DMS153 (cell line): ENCODE measurements around the gene ZNFX1.

Source experiments
- DNase-seq: peaks from one replicate; lab custom pipeline; 2025; lab: John Stamatoyannopoulos, UW

The ZNFX1 gene

DNA sequence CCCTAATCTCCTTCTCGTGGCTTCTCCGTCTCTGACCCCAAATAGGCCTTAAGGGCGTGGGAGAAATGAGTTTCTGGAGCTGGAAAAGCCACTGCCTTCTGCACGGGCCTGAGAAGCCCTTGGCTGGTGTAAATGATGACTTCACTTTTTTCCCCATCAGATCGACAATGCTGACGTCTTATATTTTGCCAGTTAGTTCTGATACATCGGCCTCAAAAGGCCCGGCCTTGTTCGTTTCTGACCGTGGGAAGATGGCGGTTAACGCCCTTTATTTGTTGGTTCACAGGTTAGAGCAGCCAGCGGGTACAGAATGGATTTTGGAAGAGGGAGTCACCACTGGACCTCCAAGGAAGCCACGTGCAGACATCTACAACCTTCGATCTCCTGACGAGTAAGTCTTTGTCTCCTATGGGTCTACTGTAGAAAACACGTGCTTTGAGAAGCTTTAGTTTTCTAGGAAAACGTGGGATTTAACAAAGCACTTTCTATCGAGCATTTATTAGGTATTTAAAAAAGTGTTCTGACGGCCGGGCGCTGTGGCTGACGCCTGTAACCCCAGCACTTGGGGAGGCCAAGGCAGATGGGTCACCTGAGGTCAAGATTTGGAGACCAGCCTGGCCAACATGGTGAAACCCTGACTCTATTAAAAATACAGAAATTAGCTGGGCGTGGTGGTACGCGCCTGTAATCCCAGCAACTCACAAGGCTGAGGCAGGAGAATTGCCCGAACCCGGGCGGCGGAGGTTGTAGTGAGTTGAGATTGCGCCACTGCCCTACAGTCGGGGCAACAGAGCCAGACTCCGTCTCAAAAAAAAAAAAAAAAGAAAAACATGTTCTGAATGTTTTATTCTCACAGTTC is 1.2 kb upstream of the ZNFX1 start:
- DNase-seq, result no peak

DNA sequence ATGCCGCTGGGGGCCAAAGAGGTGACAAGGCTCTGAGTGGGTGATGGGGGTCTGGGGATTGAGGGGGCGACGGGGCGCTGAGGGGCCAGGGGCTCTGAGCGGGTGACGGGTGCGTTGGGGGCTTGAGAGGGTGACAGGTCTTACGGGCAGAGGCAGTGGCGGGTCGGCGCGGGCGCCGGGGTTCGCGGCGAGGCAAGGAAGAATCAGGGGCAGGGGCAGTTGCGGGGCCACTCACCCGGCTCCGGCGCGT is 146 bp downstream of the ZNFX1 start:
- no peak for DNase-seq

DNA sequence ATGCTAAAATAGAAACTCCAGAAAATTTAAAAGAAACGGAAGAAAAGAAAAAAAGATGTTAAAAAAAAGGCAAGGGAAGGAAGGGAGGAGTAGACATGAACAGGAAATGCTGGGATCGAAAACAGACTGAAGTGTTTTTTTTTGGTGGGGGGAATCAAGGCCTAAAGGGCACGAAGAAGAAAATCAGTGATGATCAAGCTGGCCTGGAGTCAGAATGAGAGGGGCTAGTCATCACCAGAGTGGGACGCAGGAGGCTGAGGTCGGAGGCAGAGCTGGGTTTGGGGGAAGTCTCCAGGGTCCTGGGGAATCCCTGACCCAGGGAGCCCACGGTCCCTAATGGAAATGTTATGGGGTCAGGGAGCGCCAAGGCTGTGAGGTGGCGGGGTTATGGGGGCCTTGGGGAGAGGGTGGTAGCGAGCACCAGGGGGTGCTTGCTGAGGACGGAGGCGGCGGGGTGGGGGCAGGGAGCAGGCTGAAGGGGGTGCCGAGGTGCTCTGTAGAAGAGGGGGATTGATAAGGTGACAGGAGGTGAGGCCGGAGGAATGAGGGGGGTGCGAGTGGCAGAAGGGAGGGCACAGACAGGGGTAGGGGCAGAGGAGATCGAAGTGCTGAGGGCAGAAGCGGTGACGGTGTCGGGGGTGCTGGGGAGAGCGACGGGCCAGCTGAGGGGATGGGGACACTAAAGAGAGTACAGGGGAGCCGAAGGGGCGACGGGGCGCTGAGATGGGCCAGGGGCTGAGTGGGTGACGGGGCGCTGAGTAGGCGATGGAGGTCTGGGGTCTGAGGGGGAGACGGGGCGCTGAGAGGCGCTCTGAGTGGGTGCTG is 684 bp downstream of the ZNFX1 start:
- no peak for DNase-seq

DNA sequence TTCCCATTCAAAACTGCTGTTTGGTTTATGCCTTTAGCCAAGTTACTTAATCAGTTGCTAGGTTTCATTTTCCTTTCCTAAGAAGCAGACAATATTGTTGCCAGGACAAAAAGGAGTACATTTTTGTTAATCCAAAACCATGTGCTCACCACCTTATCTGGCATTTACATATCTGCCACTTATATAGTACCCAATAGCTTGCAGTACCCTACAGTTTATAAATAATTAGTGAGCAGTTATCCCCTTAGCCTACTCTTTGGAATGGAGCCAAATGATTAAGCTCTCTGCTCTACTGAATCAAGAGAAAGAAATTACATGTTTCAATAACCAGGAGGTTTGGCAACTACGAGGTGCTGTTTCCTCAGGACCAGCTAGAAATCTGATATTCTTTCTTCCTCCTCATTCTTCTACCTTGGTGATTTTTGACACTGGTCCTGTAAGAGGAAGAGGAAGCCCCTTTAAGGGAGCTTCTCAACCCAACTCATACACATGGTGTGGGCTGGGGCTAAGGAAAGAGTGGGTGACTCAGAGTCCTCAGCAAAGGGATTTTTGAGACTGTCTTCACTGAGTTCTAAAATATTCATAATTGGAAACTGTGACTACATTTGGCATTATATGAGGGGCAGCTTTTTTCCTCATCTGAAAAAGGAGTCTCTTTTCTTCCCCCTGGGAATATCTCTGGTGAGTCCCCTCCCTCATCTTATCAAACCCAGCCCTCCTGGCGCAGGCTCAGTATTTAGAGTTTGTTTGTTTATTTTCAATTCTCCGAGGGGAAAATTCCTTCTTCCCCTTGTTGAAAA is 1.5 kb downstream of the ZNFX1 start:
- peak; percentile 62 for DNase-seq

DNA sequence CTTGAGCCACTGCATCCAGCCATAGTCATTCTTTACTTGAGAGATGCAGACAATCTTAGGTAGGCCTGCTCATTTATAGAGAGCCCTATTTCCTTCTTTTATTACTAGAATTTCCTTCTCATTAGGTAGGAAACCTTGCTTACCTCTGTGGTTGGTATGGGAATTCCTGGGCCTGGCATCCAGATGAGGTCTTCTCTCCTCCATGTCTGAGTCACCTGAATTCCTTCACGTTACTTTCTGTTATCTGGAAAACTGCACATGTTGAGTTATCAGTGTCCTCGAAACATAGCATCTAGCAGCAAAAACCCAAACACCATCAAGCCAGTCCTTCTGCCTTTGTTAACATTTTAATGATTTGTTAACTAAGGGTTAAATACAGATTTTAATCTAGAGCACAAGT is 2.2 kb downstream of the ZNFX1 start:
- DNase-seq, result no peak

DNA sequence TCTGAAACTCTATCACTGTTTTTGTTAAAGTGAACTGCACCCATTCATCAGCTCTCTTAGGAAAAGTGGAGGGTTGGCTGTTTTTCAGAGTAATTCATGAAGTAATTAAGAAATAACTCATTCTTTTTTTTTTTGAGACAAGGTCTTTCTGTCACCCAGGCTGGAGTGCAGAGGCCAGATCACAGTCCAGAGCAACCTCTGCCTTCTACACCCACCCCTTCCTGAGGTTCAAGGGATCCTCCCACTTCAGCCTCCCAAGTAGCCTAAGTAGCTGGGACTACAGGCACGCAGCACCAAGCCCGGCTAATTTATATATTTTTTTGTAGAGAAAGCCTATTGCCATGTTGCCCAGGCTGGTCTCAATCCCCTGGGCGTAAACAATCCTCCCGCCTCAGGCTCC is 2.6 kb downstream of the ZNFX1 start:
- DNase-seq, result no peak

DNA sequence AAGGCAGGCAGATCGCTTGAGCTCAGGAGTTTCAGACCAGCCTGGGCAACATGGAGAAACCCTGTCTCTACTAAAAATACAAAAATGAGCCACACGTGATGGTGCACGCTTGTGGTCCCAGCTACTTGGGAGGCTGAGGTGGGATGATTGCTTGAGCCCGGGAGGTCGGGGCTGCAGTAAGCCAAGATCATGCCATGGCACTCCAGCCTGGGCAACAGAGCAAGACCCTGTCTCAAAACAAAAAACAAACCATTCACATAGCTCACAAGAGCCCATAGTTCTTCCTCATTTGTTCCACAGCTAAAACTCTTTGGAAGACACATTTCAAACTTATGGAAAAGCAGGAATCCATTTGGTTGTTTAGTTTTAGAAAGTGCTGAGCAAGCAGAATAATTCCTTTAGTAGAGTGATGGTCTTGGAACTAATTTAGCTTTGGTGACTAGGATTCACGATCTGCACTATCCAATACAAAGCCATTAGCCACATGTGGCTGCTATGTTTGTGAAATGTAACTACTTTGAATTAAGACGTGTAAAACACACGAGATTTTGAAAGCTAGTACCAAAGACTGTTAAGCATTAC is 4.1 kb downstream of the ZNFX1 start:
- DNase-seq, result no peak

DNA sequence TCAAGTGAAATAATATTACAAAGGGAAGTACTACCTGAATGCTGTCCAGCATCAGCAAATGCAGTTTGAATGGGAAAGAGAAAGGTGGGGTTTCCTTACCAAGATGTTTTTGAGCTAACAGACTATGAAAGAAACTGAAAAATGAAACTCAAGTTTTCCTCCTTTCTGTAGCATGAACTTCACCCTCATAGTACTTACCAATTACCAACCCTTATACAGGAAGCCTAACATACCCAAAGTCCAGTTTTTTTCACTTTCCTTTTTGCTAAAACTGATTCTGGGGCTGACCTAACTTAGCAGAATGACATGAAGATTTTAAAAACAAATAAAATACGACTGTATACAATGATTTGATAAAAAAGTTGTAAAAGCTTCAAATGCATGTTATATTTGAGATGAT is 5.2 kb downstream of the ZNFX1 start:
- DNase-seq, result no peak

DNA sequence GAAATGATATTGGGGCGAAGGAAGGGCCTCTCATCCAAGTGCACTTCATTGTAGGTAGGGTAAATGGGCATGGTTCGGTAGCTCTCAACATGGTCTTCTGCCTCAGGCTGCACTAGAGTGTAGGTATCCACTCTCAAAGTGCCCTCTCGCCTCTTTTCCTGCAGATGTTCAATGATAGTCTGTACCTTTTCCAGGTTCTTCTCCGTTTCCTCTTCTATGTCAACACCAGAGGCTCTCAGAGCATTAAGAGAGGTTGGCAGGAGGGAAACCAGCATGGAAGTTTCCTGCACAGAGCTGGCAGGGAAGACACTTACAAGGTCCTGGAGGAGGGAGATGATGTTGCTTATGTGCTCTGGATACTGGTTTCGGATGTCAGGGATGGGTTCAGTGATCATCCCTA is 7.1 kb downstream of the ZNFX1 start:
- DNase-seq, result no peak

DNA sequence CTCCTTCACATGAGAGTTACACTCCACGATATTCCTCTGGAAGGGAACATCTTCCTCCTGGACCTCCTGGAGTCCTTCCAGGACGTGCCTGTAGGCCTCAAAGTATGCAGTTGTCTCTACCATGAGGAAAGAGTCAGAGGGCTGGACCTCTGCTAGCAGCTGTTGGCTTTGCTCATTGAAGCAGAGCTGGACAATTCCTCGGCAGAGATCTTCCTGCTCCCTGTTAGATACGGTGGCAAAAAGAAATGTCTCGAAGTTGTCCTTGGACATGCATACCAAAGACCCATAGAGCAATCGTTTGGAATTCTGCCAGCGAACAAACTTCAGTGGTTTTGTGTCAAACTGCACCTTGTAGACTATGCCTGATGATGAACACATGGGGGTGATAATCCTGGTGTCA is 7.7 kb downstream of the ZNFX1 start:
- DNase-seq, result no peak

DNA sequence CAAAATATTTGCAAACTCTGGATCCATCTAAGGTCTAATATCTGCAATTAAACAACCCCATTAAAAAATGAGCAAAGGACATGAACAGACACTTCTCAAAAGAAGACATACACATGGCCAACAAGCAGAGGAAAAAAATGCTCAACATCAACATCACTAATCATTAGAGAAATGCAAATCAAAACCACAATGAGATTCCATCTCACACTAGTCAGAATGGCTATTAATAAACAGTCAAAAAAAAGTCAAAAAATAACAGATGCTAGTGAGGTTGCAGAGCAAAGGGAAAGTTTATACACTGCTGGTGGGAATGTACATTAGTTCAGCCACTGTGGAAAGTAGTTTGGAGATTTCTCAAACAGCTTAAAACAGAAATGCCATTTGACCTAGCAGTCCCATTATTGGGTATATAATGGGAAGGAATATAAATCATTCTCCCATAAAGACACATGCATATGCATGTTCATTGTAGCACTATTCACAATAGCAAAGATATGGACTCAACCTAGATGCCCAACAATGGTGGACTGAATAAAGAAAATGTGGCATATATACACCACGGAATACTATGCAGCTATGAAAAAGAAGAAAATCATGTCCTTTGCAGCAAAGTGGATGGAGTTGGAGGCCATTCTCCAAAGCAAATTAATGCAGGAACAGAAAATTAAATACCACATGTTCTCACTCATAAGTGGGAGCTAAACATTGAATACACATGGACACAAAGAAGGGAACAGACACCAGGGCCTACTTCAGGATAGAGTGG is 9.1 kb downstream of the ZNFX1 start:
- DNase-seq, result no peak

DNA sequence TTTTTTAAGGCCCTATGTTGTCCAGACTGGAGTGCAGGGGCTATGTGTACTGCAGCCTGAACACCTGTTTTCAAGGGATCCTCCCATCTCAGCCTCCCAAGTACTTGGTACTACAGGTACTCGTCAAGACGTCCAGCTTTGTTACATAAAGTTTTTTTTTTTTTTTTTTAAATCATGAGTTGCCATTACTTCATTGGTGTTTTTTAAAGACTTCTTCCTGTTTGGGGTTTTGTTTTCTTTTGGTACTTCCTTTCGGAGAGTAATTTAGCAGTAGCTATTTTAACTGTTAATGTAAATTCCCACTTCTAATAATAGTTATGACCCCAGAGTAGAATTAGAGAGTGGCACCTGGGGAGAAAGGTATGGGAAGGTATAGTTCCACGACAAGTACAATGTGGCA is 10.5 kb downstream of the ZNFX1 start:
- no peak for DNase-seq

DNA sequence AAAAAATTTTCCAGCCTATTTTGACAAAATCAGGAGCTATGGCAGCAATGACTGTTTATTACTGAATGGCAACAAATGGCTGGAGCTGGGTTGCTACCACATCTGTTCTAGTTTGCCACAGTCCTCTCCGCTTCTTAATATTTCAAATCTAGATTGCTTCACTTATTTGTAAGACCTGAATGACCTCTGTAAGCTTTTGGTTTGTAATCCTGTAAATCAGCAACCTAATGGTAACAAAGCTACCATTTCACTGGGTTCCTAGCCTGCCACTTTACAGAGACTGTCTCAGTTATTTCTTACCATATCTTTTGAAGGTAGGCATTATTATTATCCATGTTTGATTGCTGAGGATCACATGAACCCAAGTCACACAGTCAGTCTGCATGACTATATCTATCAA is 15.4 kb downstream of the ZNFX1 start:
- no peak for DNase-seq

DNA sequence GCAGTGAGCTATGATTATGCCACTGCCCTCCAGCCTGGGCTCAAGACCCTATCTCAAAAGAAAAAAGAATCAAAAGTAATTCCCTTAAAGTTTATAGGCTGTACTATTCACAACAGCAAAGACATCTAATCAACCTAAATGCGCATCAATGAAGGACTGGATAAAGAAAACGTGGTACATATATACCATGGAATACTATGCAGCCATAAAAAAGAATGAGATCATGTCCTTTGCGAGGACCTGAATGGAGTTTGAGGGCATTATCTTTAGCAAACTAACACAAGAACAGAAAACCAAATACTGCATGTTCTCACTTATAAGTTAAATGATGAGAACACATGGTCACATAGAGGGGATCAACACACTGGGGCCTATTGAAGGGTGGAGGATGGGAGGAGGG is 16.7 kb downstream of the ZNFX1 start:
- no peak for DNase-seq

DNA sequence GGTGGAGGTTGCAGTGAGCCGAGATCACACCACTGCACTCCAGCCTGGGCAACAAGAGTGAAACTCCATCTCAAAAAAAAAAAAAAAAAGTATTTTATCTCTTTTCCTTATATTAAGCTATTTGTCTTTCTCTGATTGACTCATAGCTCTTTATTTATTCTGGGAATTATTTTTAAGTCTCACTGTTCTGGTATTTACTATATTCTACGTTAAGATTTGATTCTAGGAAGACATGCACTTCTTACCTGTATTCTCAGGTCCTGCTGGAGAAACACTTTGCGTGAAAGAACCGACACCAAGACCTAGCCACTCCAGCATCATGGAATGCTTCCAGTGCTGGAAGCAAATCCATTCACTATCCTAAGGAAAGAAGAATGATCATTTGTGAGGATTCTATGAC is 17.6 kb downstream of the ZNFX1 start:
- DNase-seq, result no peak

DNA sequence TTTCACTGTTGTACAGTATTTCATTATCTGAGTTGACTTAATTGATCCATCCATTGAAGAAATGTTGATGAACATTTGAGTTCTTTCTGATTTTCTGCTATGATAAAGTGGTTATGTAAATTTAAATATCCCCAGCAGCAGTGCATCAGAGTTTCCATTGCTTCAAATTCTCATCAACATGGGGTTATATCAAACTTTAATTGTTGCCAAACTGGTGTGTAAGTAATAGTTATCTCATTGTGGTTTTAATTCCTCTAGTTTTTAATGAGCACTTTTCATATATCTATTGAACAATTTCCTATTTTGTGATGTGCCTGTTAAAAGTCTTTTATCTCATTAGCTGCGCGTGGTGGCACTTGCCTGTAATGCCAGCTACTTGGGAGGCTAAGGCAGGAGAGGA is 18.1 kb downstream of the ZNFX1 start:
- DNase-seq, result no peak

DNA sequence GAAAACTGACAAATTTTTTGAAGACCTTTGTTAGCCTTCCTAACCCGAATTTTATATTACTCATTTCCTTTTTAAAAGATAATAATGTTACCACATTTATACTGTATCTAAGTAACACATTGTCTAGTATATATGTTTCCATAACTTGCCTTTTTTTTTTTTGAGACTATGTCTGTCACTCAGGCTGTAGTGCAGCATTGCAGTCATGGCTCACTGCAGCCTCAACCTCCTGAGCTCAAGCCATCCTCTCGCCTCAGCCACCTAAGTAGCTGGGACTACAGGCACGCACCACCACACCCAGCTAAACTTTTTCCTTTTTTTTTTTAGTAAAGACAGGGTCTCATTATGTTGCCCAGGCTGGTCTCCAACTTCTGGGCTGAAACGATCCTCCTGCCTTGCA is 18.6 kb downstream of the ZNFX1 start:
- DNase-seq, result no peak

DNA sequence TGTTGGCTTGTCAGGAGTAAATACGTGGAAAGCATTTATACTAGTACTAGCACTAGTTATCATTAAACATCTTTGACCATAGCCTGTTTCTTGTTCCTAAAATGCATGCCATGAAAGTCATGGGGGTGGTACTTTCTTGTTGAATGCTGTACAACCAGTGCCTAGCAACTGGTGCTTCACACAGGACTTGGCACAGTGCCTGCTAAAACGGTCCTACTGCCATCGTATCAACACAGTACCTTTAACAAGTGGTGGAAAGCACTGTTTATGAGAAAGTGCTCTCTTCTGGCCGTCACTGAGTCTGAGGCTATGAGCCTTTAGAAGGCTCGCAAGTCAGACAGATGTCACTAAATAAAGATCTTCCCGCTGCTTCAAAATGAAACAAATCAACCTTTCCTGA is 21.6 kb downstream of the ZNFX1 start:
- DNase-seq, result no peak

DNA sequence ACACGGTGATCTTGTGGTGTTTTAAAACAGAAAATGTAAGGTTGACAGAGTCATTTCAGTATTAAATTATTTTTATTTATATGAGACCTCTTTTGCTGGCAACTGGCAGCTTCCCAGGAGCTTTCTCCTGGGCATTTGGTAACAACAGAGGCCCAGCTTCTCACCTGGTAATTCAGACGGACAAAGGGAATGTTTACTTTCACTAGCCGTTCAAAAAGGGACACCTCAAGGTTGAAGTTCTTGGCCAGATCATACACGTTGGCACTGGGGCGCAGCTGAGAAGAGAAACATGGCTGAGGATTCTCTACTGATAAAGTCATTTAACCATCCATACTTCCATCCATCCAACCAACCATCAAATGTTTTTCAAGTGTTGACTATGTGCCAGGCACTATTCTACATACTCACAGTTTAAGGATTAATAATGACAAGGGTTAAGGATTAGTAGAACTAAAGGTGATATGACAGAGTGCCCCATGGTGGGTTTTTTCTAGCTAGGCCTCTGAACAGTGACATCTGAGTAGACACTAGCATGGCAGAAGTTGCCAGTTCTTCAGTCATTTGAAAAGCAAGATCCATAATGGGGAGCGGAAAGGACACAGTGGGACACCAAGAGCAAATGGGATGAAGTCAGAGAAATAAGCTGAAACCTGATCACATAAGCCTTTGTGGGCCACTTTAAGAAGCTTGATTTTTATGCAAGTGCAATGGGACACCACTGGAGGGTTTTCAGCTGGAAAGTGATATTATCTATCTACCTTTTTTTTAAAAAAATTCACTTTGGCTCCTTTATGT is 25.1 kb downstream of the ZNFX1 start:
- no peak for DNase-seq

DNA sequence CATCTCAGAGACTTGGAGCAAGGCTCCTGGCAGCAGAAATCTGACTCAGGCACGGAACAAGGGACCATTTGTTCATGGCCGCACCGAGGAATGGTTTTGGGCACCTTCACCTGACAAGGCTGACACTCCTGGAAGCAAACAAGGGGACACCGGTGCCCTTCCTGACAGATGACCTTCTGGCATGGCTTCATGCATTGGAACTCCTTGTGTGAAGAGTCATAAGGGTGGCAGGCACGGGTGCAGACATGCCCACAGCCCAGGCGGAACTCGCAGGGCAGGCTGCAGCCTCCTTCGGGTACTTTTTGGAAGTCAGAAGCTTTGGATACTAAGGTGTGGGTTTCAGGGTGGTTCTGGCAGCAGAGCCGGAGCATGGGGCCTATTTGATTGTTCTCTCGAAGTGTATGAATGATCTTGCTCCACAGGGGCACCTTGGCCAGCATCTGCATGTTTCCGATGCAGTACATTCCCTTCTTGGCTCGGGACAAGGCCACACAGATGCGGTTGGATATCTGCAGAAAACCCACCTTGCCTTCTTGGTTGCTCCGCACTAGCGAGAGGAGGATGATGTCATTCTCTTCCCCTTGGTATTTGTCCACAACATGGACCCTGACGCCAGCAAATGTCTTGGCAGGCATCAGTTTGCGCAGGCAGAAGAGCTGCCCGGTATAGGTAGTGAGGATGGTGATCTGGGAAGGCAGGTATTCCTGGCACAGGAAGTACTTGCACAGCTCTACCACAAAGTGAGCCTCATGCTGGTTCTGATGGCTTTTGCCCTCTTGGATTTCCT is 28.8 kb downstream of the ZNFX1 start:
- no peak for DNase-seq
